ENCODE results near the gene P4HTM. TPM values are rescaled to one million over a fixed set of nuclear protein-coding genes. Genes with fewer than 3 reads are reported as not detected.

P4HTM gene
- total RNA-seq, 2 experiments from 2014 or later = 24.8 to 25.0 TPM

DNA sequence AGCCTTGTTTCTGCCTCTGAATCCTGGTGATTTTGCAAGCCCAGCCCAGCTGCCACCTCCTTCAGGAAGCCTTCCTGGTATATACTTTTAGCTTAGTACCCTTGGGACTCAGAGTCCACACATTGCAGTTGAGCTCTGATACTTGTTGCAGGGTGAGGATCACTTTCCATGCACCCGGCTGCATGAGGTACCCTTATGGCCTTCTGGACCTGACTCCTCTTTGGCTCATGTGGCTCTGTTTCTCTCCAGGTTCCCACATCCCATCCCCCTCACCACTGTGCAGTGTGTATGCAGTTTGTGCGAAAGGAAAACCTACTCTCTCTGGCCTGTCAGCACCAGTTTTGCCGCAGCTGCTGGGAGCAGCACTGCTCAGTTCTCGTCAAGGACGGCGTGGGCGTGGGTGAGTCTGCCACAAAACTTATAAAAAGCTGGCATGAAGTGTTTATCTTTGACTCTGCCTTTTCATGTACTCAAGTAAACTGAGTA is 23.1 kb upstream of the P4HTM start:
- Mint-ChIP-seq H3K9me3 (no peaks in the 10 kb centered on the region), H3K36me3 (ENCODE audit: low read depth) (peaks cover 36% of the 10 kb centered on the region), H3K27ac (peak overlapping the region; percentile 73), H3K4me3 (no peak overlapping the region), H3K27me3 (no peaks in the 10 kb centered on the region), H3K4me1 (ENCODE audit: low read depth) (peaks cover 13% of the 10 kb centered on the region)
- intact Hi-C loops (cut with micrococcal nuclease) = no loop called here
- ATAC-seq (no peak), DNase-seq (peak; percentile 48)
- CTCF ChIA-PET = interaction anchor here (1.5 kb wide), 1 partner anchor 21 kb away, joined by 6 read pairs; no protein-coding TSS in a partner anchor
- POLR2A ChIA-PET = interaction anchor here (0.7 to 1.1 kb wide), 3 partner anchors 55 to 94 kb away, joined by 3 read pairs; partner anchors contain the start of gene NDUFAF3
- TF ChIP-seq, protein P1, sequence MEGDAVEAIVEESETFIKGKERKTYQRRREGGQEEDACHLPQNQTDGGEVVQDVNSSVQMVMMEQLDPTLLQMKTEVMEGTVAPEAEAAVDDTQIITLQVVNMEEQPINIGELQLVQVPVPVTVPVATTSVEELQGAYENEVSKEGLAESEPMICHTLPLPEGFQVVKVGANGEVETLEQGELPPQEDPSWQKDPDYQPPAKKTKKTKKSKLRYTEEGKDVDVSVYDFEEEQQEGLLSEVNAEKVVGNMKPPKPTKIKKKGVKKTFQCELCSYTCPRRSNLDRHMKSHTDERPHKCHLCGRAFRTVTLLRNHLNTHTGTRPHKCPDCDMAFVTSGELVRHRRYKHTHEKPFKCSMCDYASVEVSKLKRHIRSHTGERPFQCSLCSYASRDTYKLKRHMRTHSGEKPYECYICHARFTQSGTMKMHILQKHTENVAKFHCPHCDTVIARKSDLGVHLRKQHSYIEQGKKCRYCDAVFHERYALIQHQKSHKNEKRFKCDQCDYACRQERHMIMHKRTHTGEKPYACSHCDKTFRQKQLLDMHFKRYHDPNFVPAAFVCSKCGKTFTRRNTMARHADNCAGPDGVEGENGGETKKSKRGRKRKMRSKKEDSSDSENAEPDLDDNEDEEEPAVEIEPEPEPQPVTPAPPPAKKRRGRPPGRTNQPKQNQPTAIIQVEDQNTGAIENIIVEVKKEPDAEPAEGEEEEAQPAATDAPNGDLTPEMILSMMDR (IDR thresholded peaks at IDR 0.05) = no peak

DNA sequence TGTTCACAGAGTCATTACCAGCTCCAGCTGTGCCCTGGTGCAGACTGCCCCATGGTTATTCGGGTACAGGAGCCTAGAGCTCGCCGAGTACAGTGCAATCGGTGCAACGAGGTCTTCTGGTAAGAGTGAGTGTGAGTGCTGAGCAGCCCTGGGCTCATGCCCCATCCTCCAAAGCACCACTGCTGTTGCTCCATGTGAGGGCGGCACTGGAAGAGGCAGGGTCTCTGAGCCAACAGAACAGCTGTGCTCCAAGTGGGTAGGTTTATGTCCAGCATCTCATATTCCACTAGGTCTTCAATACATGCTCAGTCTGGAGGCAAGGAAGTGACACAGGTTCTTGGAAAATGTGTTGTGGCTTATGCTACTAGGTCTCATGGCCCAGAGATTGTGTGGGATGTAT is 19.5 kb upstream of the P4HTM start:
- ATAC-seq (no peak), DNase-seq (no peak)
- Mint-ChIP-seq H3K27ac (no peak overlapping the region), H3K27me3 (no peaks in the 10 kb centered on the region), H3K4me3 (no peak overlapping the region), H3K4me1 (ENCODE audit: low read depth) (peaks cover 13% of the 10 kb centered on the region), H3K36me3 (ENCODE audit: low read depth) (peaks cover 50% of the 10 kb centered on the region), H3K9me3 (no peaks in the 10 kb centered on the region)
- CTCF ChIA-PET = interaction anchor here (1.4 to 1.9 kb wide), 3 partner anchors 15 to 18 kb away, joined by 3 to 8 read pairs (median 5); no protein-coding TSS in a partner anchor
- intact Hi-C loops (cut with micrococcal nuclease) = no loop called here
- TF ChIP-seq, protein P1 (IDR thresholded peaks at IDR 0.05) = no peak
- POLR2A ChIA-PET = interaction anchor here (0.9 to 1.0 kb wide), 2 partner anchors 12 to 52 kb away, joined by 3 read pairs; partner anchors contain the start of gene ARIH2

DNA sequence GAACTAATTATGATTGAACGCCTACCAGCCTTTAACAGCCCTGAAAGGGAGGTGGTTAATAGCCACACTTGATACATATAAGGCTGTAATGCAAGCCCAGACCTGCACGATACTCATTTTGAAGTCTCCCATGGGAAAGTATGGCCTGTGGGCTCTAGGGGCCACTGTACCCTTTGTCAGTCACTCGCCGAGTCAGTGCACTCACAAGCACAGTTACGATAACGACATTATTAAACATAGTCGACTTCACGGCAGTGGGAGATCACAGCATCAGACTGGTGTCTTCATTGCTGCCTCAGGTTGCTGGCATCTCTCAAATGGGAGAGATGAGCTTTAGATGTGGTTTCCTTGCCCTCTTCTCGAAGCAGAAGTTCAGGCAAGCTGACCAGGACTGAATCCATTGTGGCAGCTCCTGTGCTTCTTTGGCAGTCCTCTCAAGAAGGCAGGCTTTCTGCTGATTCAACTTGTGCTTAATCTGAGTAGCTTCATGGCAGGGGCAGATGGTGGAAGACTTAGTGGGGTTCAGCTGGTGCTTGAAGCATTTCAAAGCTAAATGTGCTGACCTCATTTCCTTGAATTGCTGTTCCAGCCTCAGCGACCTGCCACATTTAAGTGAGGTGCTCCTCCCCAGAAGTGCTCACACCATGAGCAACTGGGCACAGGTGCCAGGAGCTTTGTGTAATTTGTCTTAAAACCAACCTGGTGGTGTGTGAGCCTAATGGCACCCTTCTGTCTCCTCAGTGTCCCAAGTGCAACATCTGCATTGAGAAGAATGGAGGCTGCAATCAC is 15.8 kb upstream of the P4HTM start:
- H3K27ac Mint-ChIP-seq = peak overlapping the region; percentile 60

DNA sequence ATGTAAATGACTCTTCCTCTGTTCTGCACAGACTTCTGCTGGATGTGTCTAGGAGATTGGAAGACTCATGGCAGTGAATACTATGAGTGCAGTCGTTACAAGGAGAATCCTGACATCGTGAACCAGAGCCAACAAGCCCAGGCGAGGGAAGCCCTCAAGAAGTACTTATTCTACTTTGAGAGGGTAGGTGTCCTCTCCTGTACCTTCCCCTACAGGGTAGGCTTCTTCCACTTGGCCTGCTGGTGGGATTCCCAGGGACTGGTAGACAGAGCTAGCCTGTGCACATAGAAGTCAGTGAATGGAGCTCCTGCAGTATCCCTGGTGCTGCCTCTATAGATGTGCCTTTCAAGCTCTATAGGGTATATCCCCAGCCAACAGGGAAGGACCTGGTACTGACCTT is 10.6 kb upstream of the P4HTM start:
- no peaks in the 10 kb centered on the region for H3K9me3 Mint-ChIP-seq
- no peaks in the 10 kb centered on the region for H3K4me1 Mint-ChIP-seq (ENCODE audit: low read depth)
- H3K4me3 Mint-ChIP-seq = no peak overlapping the region
- DNase-seq = no peak
- no peaks in the 10 kb centered on the region for H3K27me3 Mint-ChIP-seq
- H3K27ac Mint-ChIP-seq = no peak overlapping the region
- intact Hi-C loops (cut with micrococcal nuclease) = no loop called here
- ChIA-PET POLR2A (no interaction called here), CTCF (no interaction called here)
- no peak for ATAC-seq
- peaks cover 47% of the 10 kb centered on the region for H3K36me3 Mint-ChIP-seq (ENCODE audit: low read depth)
- TF ChIP-seq, protein P1 (IDR thresholded peaks at IDR 0.05) = no peak

More for the DNA sequence above, 15.8 kb upstream of the P4HTM start:
- no peak for DNase-seq
- no peak for ATAC-seq
- POLR2A ChIA-PET = interaction anchor here (0.8 to 1.1 kb wide), 2 partner anchors 15 to 129 kb away, joined by 3 read pairs; partner anchors contain the start of gene P4HTM
- Mint-ChIP-seq H3K4me1 (ENCODE audit: low read depth) (no peaks in the 10 kb centered on the region), H3K36me3 (ENCODE audit: low read depth) (peaks cover 52% of the 10 kb centered on the region), H3K9me3 (no peaks in the 10 kb centered on the region), H3K27me3 (no peaks in the 10 kb centered on the region), H3K4me3 (no peak overlapping the region)
- intact Hi-C loops (cut with micrococcal nuclease) = no loop called here
- TF ChIP-seq, protein P1 (IDR thresholded peaks at IDR 0.05) = no peak
- CTCF ChIA-PET = interaction anchor here (1.3 to 1.7 kb wide), 2 partner anchors 13 to 43 kb away, joined by 3 to 5 read pairs; no protein-coding TSS in a partner anchor

DNA sequence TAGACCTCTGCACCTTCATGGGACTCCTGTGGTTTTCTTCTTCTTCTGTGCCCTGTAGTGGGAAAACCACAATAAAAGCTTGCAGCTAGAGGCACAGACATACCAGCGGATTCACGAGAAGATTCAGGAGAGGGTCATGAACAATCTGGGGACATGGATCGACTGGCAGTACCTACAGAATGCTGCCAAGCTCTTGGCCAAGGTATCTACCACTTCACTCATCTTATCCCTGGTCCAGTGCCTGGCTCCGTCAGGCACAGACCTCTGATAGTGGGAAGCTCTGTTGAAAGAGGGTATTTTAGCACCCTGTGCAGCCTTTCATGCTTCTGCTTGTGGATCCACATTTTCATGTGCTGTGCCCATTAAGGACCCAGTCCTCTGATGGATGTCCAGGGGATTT is 9.7 kb upstream of the P4HTM start:
- intact Hi-C loops (cut with micrococcal nuclease) = no loop called here
- no peak overlapping the region for H3K27ac Mint-ChIP-seq
- no peak for DNase-seq
- no peaks in the 10 kb centered on the region for H3K27me3 Mint-ChIP-seq
- H3K36me3 Mint-ChIP-seq (ENCODE audit: low read depth) = peaks cover 42% of the 10 kb centered on the region
- TF ChIP-seq, protein P1 (IDR thresholded peaks at IDR 0.05) = no peak
- ATAC-seq = no peak
- no peaks in the 10 kb centered on the region for H3K4me1 Mint-ChIP-seq (ENCODE audit: low read depth)
- no peak overlapping the region for H3K4me3 Mint-ChIP-seq
- ChIA-PET CTCF (no interaction called here), POLR2A (no interaction called here)
- H3K9me3 Mint-ChIP-seq = no peaks in the 10 kb centered on the region
